ENCODE measurements around the gene TTC6. TPM values are rescaled to one million over a fixed set of nuclear protein-coding genes. Genes with fewer than 3 reads are reported as not detected.

The TTC6 gene
- total RNA-seq, 2 experiments from 2014 or later: not detected

DNA sequence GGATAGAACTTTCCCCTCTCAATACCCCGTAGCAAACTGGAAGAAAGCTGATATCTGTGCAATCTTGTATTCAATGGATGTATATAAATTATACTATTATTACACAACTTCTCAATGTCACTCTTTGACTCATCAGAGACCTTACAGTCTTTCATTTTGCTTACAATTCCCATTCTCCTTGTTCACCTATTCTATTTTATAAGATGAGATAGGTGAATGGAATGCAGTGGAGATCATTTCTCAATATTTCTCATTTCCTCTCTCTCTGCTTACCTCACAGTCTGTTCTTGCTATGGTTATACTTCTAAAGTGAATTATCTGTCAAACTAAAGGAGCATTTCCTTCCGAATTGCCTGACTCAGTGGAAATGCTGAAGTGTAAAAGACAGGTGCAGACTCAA is 15.3 kb upstream of the TTC6 start:
- TF ChIP-seq, protein P1, sequence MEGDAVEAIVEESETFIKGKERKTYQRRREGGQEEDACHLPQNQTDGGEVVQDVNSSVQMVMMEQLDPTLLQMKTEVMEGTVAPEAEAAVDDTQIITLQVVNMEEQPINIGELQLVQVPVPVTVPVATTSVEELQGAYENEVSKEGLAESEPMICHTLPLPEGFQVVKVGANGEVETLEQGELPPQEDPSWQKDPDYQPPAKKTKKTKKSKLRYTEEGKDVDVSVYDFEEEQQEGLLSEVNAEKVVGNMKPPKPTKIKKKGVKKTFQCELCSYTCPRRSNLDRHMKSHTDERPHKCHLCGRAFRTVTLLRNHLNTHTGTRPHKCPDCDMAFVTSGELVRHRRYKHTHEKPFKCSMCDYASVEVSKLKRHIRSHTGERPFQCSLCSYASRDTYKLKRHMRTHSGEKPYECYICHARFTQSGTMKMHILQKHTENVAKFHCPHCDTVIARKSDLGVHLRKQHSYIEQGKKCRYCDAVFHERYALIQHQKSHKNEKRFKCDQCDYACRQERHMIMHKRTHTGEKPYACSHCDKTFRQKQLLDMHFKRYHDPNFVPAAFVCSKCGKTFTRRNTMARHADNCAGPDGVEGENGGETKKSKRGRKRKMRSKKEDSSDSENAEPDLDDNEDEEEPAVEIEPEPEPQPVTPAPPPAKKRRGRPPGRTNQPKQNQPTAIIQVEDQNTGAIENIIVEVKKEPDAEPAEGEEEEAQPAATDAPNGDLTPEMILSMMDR (IDR thresholded peaks at IDR 0.05): no peak
- no peak overlapping the region for H3K27ac Mint-ChIP-seq
- no peak overlapping the region for H3K4me3 Mint-ChIP-seq
- DNase-seq (no peak), ATAC-seq (no peak)
- intact Hi-C loops (cut with micrococcal nuclease): no loop called here
- peaks cover 18% of the 10 kb centered on the region for H3K27me3 Mint-ChIP-seq
- no peaks in the 10 kb centered on the region for H3K4me1 Mint-ChIP-seq (ENCODE audit: low read depth)
- H3K9me3 Mint-ChIP-seq: no peaks in the 10 kb centered on the region
- ChIA-PET POLR2A (no interaction called here), CTCF (no interaction called here)
- no peaks in the 10 kb centered on the region for H3K36me3 Mint-ChIP-seq (ENCODE audit: low read depth)

DNA sequence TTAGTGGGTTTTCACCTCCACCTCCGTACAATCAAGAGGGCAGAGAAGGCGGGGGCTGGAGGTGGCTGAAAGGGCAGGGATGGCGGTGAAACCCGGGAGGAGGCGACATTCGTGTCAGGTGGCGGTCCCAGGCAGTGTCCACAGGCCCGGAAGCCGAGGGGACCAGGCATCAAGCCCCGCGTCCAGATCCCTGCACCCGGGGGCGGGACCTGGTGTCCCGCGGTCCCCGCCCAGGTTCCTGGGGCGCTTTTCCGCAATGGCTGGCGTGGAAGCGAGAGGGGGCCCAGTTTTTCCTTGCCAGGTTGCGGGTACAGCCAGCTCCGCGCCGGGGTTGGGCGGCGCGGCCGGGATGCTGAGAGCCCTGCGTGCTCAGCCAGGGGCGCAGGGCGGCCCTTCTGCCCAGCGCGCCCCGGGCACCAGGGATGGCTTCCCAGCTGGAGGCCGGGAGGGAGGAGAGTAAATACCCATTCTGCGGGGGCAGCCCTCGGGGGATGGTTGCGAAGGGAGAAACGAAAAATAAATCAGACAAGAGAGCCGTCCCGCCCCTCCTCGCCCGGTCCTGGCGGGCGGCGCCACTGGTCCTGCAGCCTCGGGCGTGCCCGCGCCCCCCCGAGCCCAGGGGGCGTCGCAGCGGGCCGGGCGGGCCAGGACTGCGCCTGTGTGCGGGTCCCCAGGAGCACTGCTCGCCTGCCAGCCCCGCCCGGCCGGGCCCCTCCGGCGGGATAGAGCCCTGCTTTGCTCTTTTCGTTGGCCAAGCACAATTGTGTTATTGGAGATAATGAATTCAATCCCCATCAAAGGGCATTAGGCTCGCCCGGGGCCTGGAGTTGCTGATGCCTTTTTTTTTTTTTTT is 11.8 kb upstream of the TTC6 start:
- Mint-ChIP-seq H3K27ac (no peak overlapping the region), H3K4me3 (no peak overlapping the region), H3K4me1 (ENCODE audit: low read depth) (no peaks in the 10 kb centered on the region), H3K36me3 (ENCODE audit: low read depth) (no peaks in the 10 kb centered on the region), H3K27me3 (peaks cover 42% of the 10 kb centered on the region), H3K9me3 (no peaks in the 10 kb centered on the region)
- intact Hi-C loops (cut with micrococcal nuclease): no loop called here
- no peak for DNase-seq
- CTCF ChIA-PET: no interaction called here
- no peak for ATAC-seq
- POLR2A ChIA-PET: no interaction called here
- TF ChIP-seq, protein P1 (IDR thresholded peaks at IDR 0.05): no peak

DNA sequence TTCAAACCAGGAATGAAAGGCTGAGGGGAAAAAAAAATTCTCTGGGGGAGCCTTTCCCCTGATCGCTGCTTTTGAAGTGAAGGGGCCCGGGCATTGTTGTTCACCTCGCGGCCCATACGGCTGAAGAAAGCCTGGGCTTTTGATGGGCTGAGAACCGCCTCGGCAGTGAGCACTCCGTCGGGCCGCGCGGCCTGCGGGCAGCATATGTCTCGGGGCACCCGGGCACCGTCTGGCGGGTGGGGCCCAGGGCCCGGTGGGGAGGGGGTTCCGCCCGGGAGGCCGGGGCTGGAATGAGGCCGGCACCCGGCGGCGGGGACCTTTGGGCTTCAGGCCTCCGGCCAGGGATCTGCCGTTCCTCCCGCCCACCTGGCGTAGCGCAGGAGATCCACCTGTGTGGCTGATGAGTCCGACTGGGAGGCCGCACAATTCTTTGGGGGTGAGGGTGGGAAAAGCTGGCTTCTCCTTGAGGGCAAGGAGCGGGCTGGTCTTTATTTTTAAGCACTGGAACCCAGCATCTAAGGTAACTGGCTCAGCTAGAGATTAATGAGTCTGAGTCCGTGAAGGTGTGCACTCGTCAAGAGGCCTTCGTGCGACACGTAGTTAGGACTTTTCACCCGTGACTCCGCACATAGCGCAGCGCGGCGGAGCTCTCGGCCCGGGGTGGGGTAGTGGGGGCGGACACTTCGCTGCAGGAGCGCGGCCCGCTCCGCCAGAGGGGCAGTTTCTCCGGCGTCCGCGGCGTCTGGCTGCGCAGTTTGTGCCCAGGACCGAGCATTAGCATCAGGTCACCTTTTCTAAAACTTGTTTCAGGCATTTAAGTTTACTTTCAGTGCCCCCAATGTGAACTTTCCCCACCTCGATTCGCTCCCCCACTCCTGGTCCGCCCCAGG is 11.0 kb upstream of the TTC6 start:
- TF ChIP-seq, protein P1 (IDR thresholded peaks at IDR 0.05): no peak
- CTCF ChIA-PET: no interaction called here
- intact Hi-C loops (cut with micrococcal nuclease): no loop called here
- H3K4me1 Mint-ChIP-seq (ENCODE audit: low read depth): no peaks in the 10 kb centered on the region
- peaks cover 51% of the 10 kb centered on the region for H3K27me3 Mint-ChIP-seq
- peaks cover 2% of the 10 kb centered on the region for H3K36me3 Mint-ChIP-seq (ENCODE audit: low read depth)
- H3K4me3 Mint-ChIP-seq: no peak overlapping the region
- H3K27ac Mint-ChIP-seq: no peak overlapping the region
- POLR2A ChIA-PET: no interaction called here
- H3K9me3 Mint-ChIP-seq: peaks cover 2% of the 10 kb centered on the region
- DNase-seq (no peak), ATAC-seq (no peak)

DNA sequence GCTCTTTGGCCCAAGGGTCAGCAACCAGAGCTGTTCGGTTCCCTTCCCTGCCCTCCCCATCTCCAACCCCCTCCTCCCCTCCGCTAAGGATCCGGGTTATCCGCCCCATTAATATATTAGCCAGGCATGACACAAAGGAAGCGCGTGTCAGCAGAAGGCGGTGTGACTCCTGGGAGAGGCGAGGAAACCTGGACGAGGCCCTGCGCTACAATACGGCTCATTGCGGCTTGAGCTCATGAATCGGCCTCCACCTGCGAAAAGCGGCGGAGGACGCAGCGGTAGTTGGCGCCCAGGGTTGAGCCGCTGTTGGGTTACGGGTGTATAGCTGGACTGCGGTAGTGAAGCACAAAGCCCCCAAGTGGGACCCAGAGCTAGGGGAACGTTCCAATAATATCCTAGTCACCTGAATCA is 10.3 kb upstream of the TTC6 start:
- peaks cover 2% of the 10 kb centered on the region for H3K36me3 Mint-ChIP-seq (ENCODE audit: low read depth)
- ChIA-PET CTCF (no interaction called here), POLR2A (no interaction called here)
- TF ChIP-seq, protein P1 (IDR thresholded peaks at IDR 0.05): no peak
- H3K27me3 Mint-ChIP-seq: peaks cover 53% of the 10 kb centered on the region
- DNase-seq (no peak), ATAC-seq (no peak)
- no peaks in the 10 kb centered on the region for H3K4me1 Mint-ChIP-seq (ENCODE audit: low read depth)
- peaks cover 3% of the 10 kb centered on the region for H3K9me3 Mint-ChIP-seq
- intact Hi-C loops (cut with micrococcal nuclease): no loop called here
- H3K27ac Mint-ChIP-seq: no peak overlapping the region
- no peak overlapping the region for H3K4me3 Mint-ChIP-seq
